HepG2 (cell line): Measurements from ENCODE around the gene MICALL2. TPM values are rescaled to one million over a fixed set of nuclear protein-coding genes. Genes with fewer than 3 reads are reported as not detected.

Experiments used
- ATAC-seq: fragments of 200-7000 bp; cut with Tn5 transposase; 3 replicates; pipeline ENCODE4 v1.9.1; 2020; ENCODE audit warnings: mild to moderate bottlenecking, moderate library complexity
- BruUV-seq: library from RNA; stranded (reverse); fragments of 400-500 nt; replicated peaks from 2 replicates; lab custom pipeline; 2021; lab: Mats Ljungman, UMichigan
- CTCF ChIA-PET: fragments of 300-600 bp; formaldehyde crosslinking; extraction: SDS; loops from one replicate; lab custom pipeline; 2021; ENCODE audit warnings: low total read pairs, inconsistent platforms, low intra/inter-chr PET ratio; lab: Yijun Ruan, JAX
- POLR2A ChIA-PET: fragments of 350-600 bp; sonication (Branson Sonifier 250); formaldehyde crosslinking; loops from one replicate; lab custom pipeline; 2020; ENCODE audit warnings: antibody characterized with exemption, inconsistent platforms; lab: Yijun Ruan, JAX
- DNase-seq: peaks from one replicate; pipeline ENCODE4 v3.0.0-alpha.2; 2015; ENCODE audit warnings: low spot score
- FAIRE-seq: peaks from 3 replicates; lab custom pipeline; 2011; peaks lifted over from hg19 to GRCh38; lab: Jason Lieb, UNC
- H2AFZ ChIP-seq: one replicate; pipeline ENCODE4 v1.6.1; 2011; ENCODE audit warnings: low read length, inconsistent platforms
- H3K27ac ChIP-seq: fragments of 300-600 bp; 3 replicates; pipeline ENCODE4 v1.8.0; 2011; ENCODE audit warnings: mixed run types, mild to moderate bottlenecking, mixed read lengths, low read length, inconsistent platforms; ENCODE audit not compliant: insufficient read depth; ENCODE audit errors: extremely low read length
- H3K27me3 ChIP-seq, 2 experiments: fragments of 200-600 bp in 1 of 2; 2 replicates in 1 of 2; 3 replicates in 1 of 2; pipeline versions ENCODE4 v1.6.0 to v1.8.0; 2011; ENCODE audit warnings: low read length in 2 of 2, mild to moderate bottlenecking in 2 of 2, moderate library complexity in 2 of 2, inconsistent platforms in 1 of 2; ENCODE audit not compliant: insufficient read depth in 2 of 2, control insufficient read depth in 1 of 2
- H3K36me3 ChIP-seq, 2 experiments: fragments of 200-600 bp in 1 of 2; replicated peaks in 1 of 2; 2 replicates in 1 of 2; 3 replicates in 1 of 2; pipeline versions ENCODE4 v1.5.1 to v1.8.0; 2011; ENCODE audit warnings: low read length in 2 of 2, inconsistent platforms in 1 of 2; ENCODE audit not compliant: insufficient read depth in 2 of 2, control insufficient read depth in 1 of 2
- H3K4me1 ChIP-seq: 2 replicates; pipeline ENCODE4 v1.5.1; 2012; ENCODE audit warnings: low read length, inconsistent platforms; ENCODE audit not compliant: insufficient read depth
- H3K4me2 ChIP-seq: 2 replicates; pipeline ENCODE4 v1.6.0; 2011; ENCODE audit warnings: low read depth, low read length, inconsistent platforms
- H3K4me3 ChIP-seq, 3 experiments: fragments of 200-600 bp in 1 of 3; sonication (generic), shearing (Covaris generic) in 1 of 3; replicated peaks in 1 of 3; 2 replicates each; pipeline ENCODE4 v1.5.1; 2011 to 2016; ENCODE audit warnings: low read length in 3 of 3, inconsistent platforms in 2 of 3, low read depth in 2 of 3, mild to moderate bottlenecking in 2 of 3, control low read depth in 1 of 3, mixed read lengths in 1 of 3; ENCODE audit not compliant: insufficient read depth in 1 of 3
- H3K79me2 ChIP-seq: one replicate; pipeline ENCODE4 v1.6.1; 2011; ENCODE audit warnings: low read length, inconsistent platforms; ENCODE audit not compliant: insufficient read depth
- H3K9ac ChIP-seq: 2 replicates; pipeline ENCODE4 v1.6.0; 2011; ENCODE audit warnings: mild to moderate bottlenecking, low read depth, low read length, inconsistent platforms; ENCODE audit not compliant: insufficient read depth
- H3K9me3 ChIP-seq: 2 replicates; pipeline ENCODE4 v1.5.1; 2012; ENCODE audit warnings: mild to moderate bottlenecking, low read length
- H4K20me1 ChIP-seq: 2 replicates; pipeline ENCODE4 v1.6.0; 2011; ENCODE audit warnings: inconsistent platforms, mild to moderate bottlenecking, low read length, moderate library complexity; ENCODE audit not compliant: insufficient read depth
- CTCF ChIP-seq: sonication (generic); formaldehyde crosslinking; IDR thresholded peaks from 2 replicates; pipeline ENCODE4 v1.5.0; 2020; ENCODE audit warnings: mild to moderate bottlenecking, missing genetic modification reagents, moderate library complexity
- RFXANK ChIP-seq: IDR thresholded peaks from 2 replicates; pipeline ENCODE4 v1.6.1; 2016
- STAG1 ChIP-seq: sonication (generic); formaldehyde crosslinking; IDR thresholded peaks from 2 replicates; pipeline ENCODE4 v1.4.0; 2020; ENCODE audit warnings: missing genetic modification reagents
- ZBTB7A ChIP-seq: sonication (generic); formaldehyde crosslinking; IDR thresholded peaks from 2 replicates; pipeline ENCODE4 v1.8.0; 2022; ENCODE audit warnings: mild to moderate bottlenecking, missing genetic modification reagents
- ZNF274 ChIP-seq: sonication (generic); formaldehyde crosslinking; IDR thresholded peaks from 2 replicates; pipeline ENCODE4 v1.5.1; 2020; ENCODE audit warnings: mild to moderate bottlenecking, missing genetic modification reagents
- ZNF574 ChIP-seq: sonication (generic); formaldehyde crosslinking; IDR thresholded peaks from 2 replicates; pipeline ENCODE4 v1.4.0; 2020; ENCODE audit warnings: missing genetic modification reagents
- ZNF687 ChIP-seq: sonication (generic); formaldehyde crosslinking; IDR thresholded peaks from 2 replicates; pipeline ENCODE4 v1.5.1; 2020; ENCODE audit warnings: mild to moderate bottlenecking, missing genetic modification reagents, moderate library complexity
- ZNF776 ChIP-seq: sonication (generic); formaldehyde crosslinking; IDR thresholded peaks from 2 replicates; pipeline ENCODE4 v1.4.0; 2020; ENCODE audit warnings: mild to moderate bottlenecking, missing genetic modification reagents
- WGBS: methylation state at CpG from one replicate; pipeline ENCODE4 v1.1.6; 2017; ENCODE audit warnings: low lambda C conversion rate; 5-methylcytosine and 5-hydroxymethylcytosine counted together
- in situ Hi-C: cut with HindIII; loops from 2 replicates; pipeline ENCODE4 v1.10.0; 2017; ENCODE audit warnings: low pct_unique_long_range_greater_than_20kb; ENCODE audit not compliant: extremely low pct_ligation_motif_present
- intact Hi-C: fragments of 100-400 bp; cut with micrococcal nuclease; formaldehyde crosslinking; loops from one replicate; pipeline ENCODE4 v1.10.0; 2022; ENCODE audit not compliant: unreplicated experiment
- polyA plus RNA-seq, 8 experiments: library from polyadenylated mRNA; depleted of rRNA in 3 of 8; stranded (reverse) in 7 of 8; unstranded in 1 of 8; fragments of >200 nt; fragmentation: Illumina TruSeq in 4 of 8; extraction: Trizol in 4 of 8; gene quantifications; 2 replicates each; pipeline versions ENCODE4 v1.2.1 to v1.2.3, GENCODE V29; 2011 to 2016; ENCODE audit warnings: low read depth in 4 of 8, missing spikeins in 1 of 8, mixed read lengths in 1 of 8; ENCODE audit not compliant: insufficient read depth in 1 of 8
- total RNA-seq, 5 experiments: library from RNA; depleted of rRNA; stranded (reverse); fragments of >200 nt; fragmentation: Illumina TruSeq; extraction: Trizol; gene quantifications; 2 replicates each; pipeline ENCODE4 v1.2.3, GENCODE V29; 2016; ENCODE audit warnings: low read depth in 1 of 5

MICALL2 gene
- total and polyA plus RNA-seq, 2 of the 13 experiments (the other 11 are each of a cell fraction or from before 2014, with no cell fraction given), result 5.8 to 12.4 TPM

GRCh38 chr7:1419688-1420087, 39.6 kb downstream of the MICALL2 start:
- Histone ChIP-seq H2AFZ (no peak overlapping the region), H4K20me1 (no peaks in the 10 kb centered on the region), H3K9ac (no peak overlapping the region), H3K4me1 (no peaks in the 10 kb centered on the region), H3K79me2 (no peaks in the 10 kb centered on the region), H3K27me3 (peaks cover 11 to 43% of the 10 kb centered on the region in 2 experiments; a peak in 4 of 5 replicates), H3K36me3 (no peaks in the 10 kb centered on the region), H3K4me3 (no peak overlapping the region), H3K4me2 (no peak overlapping the region), H3K9me3 (no peaks in the 10 kb centered on the region), H3K27ac (no peak overlapping the region)
- no peak for FAIRE-seq
- ChIA-PET CTCF (no interaction called here), POLR2A (no interaction called here)
- TF ChIP-seq ZNF776 (CRISPR knock-in tag) (0 out of 2 replicates have a peak, but pooled peaks have one; percentile 15), ZNF687 (CRISPR knock-in tag) (0 out of 2 replicates have a peak, but pooled peaks have one; percentile 20), STAG1 (CRISPR knock-in tag) (peak; percentile 24; the same call in 1 of the 2 replicates), CTCF (CRISPR knock-in tag) (peak; percentile 19; the same call in 1 of the 2 replicates), RFXANK (CRISPR knock-in tag) (no peak), ZNF274 (no peak), ZNF574 (peak; percentile 35; the same call in 1 of the 2 replicates), ZBTB7A (CRISPR knock-in tag) (no peak)
- in situ Hi-C loops (no loop called here), intact Hi-C loops (no loop called here)
- peak; percentile 82 for ATAC-seq
- 8% methylated on average over 2 of the region's 7 CpGs for WGBS
- BruUV-seq, result no TSS peak
- no peak for DNase-seq
